ENCODE measurements around the gene ZDHHC24.

ZDHHC24 gene

GRCh38 chr11:66593650-66594049, 47.8 kb upstream of the ZDHHC24 start:
- TF ChIP-seq, protein P1, sequence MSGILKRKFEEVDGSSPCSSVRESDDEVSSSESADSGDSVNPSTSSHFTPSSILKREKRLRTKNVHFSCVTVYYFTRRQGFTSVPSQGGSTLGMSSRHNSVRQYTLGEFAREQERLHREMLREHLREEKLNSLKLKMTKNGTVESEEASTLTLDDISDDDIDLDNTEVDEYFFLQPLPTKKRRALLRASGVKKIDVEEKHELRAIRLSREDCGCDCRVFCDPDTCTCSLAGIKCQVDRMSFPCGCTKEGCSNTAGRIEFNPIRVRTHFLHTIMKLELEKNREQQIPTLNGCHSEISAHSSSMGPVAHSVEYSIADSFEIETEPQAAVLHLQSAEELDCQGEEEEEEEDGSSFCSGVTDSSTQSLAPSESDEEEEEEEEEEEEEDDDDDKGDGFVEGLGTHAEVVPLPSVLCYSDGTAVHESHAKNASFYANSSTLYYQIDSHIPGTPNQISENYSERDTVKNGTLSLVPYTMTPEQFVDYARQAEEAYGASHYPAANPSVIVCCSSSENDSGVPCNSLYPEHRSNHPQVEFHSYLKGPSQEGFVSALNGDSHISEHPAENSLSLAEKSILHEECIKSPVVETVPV (CRISPR knock-in tag; IDR thresholded peaks at IDR 0.05), result no peak
- no peak for TF ChIP-seq CSDC2 (CRISPR knock-in tag; IDR thresholded peaks at IDR 0.05)
- ATAC-seq, result no peak

DNA sequence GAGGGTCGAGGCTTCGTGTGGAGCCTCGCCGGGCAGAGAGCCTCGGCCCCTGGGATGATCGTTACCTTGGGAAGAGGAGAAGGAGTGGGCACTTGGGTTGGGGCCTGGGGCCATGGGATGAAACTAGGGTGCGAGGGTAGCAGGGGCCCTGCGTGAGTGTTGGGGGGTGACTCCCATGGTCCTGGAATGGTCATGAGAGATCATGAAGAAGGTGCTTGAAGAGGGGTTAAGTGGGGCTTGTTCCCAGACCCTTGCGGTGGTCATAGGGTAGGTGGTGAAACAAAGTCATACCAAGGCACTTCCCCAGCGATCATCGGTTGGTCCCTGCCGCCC, 47.4 kb upstream of the ZDHHC24 start:
- ATAC-seq, result peak; percentile 18; the same call in 2 of the 3 replicates
- TF ChIP-seq, protein P2, sequence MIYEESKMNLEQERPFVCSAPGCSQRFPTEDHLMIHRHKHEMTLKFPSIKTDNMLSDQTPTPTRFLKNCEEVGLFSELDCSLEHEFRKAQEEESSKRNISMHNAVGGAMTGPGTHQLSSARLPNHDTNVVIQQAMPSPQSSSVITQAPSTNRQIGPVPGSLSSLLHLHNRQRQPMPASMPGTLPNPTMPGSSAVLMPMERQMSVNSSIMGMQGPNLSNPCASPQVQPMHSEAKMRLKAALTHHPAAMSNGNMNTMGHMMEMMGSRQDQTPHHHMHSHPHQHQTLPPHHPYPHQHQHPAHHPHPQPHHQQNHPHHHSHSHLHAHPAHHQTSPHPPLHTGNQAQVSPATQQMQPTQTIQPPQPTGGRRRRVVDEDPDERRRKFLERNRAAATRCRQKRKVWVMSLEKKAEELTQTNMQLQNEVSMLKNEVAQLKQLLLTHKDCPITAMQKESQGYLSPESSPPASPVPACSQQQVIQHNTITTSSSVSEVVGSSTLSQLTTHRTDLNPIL (CRISPR knock-in tag; IDR thresholded peaks at IDR 0.05; ENCODE audit: low read depth), result no peak
- TF ChIP-seq, protein P3, sequence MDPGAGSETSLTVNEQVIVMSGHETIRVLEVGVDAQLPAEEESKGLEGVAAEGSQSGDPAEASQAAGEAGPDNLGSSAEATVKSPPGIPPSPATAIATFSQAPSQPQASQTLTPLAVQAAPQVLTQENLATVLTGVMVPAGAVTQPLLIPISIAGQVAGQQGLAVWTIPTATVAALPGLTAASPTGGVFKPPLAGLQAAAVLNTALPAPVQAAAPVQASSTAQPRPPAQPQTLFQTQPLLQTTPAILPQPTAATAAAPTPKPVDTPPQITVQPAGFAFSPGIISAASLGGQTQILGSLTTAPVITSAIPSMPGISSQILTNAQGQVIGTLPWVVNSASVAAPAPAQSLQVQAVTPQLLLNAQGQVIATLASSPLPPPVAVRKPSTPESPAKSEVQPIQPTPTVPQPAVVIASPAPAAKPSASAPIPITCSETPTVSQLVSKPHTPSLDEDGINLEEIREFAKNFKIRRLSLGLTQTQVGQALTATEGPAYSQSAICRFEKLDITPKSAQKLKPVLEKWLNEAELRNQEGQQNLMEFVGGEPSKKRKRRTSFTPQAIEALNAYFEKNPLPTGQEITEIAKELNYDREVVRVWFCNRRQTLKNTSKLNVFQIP (CRISPR knock-in tag; IDR thresholded peaks at IDR 0.05; ENCODE audit: borderline replicate concordance, low read depth), result no peak
- TF ChIP-seq, protein P4, sequence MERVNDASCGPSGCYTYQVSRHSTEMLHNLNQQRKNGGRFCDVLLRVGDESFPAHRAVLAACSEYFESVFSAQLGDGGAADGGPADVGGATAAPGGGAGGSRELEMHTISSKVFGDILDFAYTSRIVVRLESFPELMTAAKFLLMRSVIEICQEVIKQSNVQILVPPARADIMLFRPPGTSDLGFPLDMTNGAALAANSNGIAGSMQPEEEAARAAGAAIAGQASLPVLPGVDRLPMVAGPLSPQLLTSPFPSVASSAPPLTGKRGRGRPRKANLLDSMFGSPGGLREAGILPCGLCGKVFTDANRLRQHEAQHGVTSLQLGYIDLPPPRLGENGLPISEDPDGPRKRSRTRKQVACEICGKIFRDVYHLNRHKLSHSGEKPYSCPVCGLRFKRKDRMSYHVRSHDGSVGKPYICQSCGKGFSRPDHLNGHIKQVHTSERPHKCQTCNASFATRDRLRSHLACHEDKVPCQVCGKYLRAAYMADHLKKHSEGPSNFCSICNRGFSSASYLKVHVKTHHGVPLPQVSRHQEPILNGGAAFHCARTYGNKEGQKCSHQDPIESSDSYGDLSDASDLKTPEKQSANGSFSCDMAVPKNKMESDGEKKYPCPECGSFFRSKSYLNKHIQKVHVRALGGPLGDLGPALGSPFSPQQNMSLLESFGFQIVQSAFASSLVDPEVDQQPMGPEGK (CRISPR knock-in tag; IDR thresholded peaks at IDR 0.05; ENCODE audit: borderline replicate concordance), result no peak
- TF ChIP-seq TSHZ2 (CRISPR knock-in tag; IDR thresholded peaks at IDR 0.05) (no peak), ESRRG (CRISPR knock-in tag; IDR thresholded peaks at IDR 0.05) (no peak), OSR1 (CRISPR knock-in tag; IDR thresholded peaks at IDR 0.05) (no peak), CSDC2 (CRISPR knock-in tag; IDR thresholded peaks at IDR 0.05) (no peak), BACH2 (CRISPR knock-in tag; IDR thresholded peaks at IDR 0.05; ENCODE audit: borderline replicate concordance) (no peak), TOX (CRISPR knock-in tag; IDR thresholded peaks at IDR 0.05; ENCODE audit: borderline replicate concordance) (no peak), RARB (CRISPR knock-in tag; IDR thresholded peaks at IDR 0.05) (no peak), ZNF565 (CRISPR knock-in tag; conservative IDR thresholded peaks at IDR 0.05; ENCODE audit: low read depth) (no peak), ZFP30 (CRISPR knock-in tag; IDR thresholded peaks at IDR 0.05) (no peak)
- TF ChIP-seq, protein P1 (CRISPR knock-in tag; IDR thresholded peaks at IDR 0.05), result no peak

GRCh38 chr11:66592457-66593302, 46.8 kb upstream of the ZDHHC24 start, which contains the start of the genes CCDC87 and CCS:
Gene CCDC87 (minus strand): TSS chr11:66593063. CDS start chr11:66593015, 48 bp downstream.
Gene CCS (plus strand): TSS chr11:66593185. CDS start chr11:66593262, 77 bp downstream.
- ATAC-seq, result peak; percentile 99
- TF ChIP-seq GLIS3 (CRISPR knock-in tag; IDR thresholded peaks at IDR 0.05) (no peak), ZFP3 (CRISPR knock-in tag; IDR thresholded peaks at IDR 0.05) (0 out of 2 replicates have a peak, but pooled peaks have one; percentile 33), TCF4 (CRISPR knock-in tag; IDR thresholded peaks at IDR 0.05; ENCODE audit: borderline replicate concordance) (no peak), OSR1 (CRISPR knock-in tag; IDR thresholded peaks at IDR 0.05) (no peak), ZNF70 (CRISPR knock-in tag; IDR thresholded peaks at IDR 0.05) (no peak), ARNTL (CRISPR knock-in tag; IDR thresholded peaks at IDR 0.05; ENCODE audit: borderline replicate concordance, low read depth) (no peak), ESRRG (CRISPR knock-in tag; IDR thresholded peaks at IDR 0.05) (no peak), TSHZ2 (CRISPR knock-in tag; IDR thresholded peaks at IDR 0.05) (peak; percentile 18; the same call in 1 of the 2 replicates)
- TF ChIP-seq, protein P3 (CRISPR knock-in tag; IDR thresholded peaks at IDR 0.05; ENCODE audit: borderline replicate concordance, low read depth), result no peak
- TF ChIP-seq, protein P1 (CRISPR knock-in tag; IDR thresholded peaks at IDR 0.05), result no peak

Measured in SK-N-SH treated with all-trans-retinoic acid at 6 μM for 48 hours (cell line).